CD4-positive, alpha-beta T cell treated with Interleukin-4 for 4 hours (primary cell): ENCODE data around the gene KCNJ12.
A peak's percentile ranks its signal among the peaks of the same experiment; 100 is the strongest.
"Not testable (repeated sequence)": the region's sequence is repeated elsewhere in the genome, so short reads cannot be mapped to it uniquely, and the experiment has no call there.

Source experiments
- DNase-seq: peaks from one replicate; pipeline ENCODE4 v3.0.0-alpha.2; 2020

Gene KCNJ12

GRCh38 chr17:21388066-21388465, 11.9 kb downstream of the KCNJ12 start:
- DNase-seq = no peak

GRCh38 chr17:21388944-21389343, 12.8 kb downstream of the KCNJ12 start:
- no peak for DNase-seq

GRCh38 chr17:21389394-21389793, 13.2 kb downstream of the KCNJ12 start:
- DNase-seq = no peak

- DNase-seq = no peak
These were observed 14.1 kb downstream of the KCNJ12 start for GRCh38 chr17:21390294-21390693.

- no peak for DNase-seq
These were observed 16.1 kb downstream of the KCNJ12 start for GRCh38 chr17:21392266-21392665.

- DNase-seq = no peak
These were observed 18.1 kb downstream of the KCNJ12 start for GRCh38 chr17:21394265-21394664.

GRCh38 chr17:21395764-21396163, 19.6 kb downstream of the KCNJ12 start:
- DNase-seq = no peak

GRCh38 chr17:21396237-21396636, 20.1 kb downstream of the KCNJ12 start:
- no peak for DNase-seq

GRCh38 chr17:21397341-21398190, 21.4 kb downstream of the KCNJ12 start:
- DNase-seq = no peak

- DNase-seq = no peak
These were observed 23.5 kb downstream of the KCNJ12 start for GRCh38 chr17:21399474-21400186.

- not testable (repeated sequence) for DNase-seq
These were observed 24.0 kb downstream of the KCNJ12 start for GRCh38 chr17:21400187-21400569.

GRCh38 chr17:21400816-21401593, 24.8 kb downstream of the KCNJ12 start:
- no peak for DNase-seq

GRCh38 chr17:21402166-21402571, 26.0 kb downstream of the KCNJ12 start:
- not testable (repeated sequence) for DNase-seq

- DNase-seq = not testable (repeated sequence)
These were observed 26.8 kb downstream of the KCNJ12 start for GRCh38 chr17:21402926-21403325.

- DNase-seq = not testable (repeated sequence)
These were observed 27.9 kb downstream of the KCNJ12 start for GRCh38 chr17:21404106-21404505.

GRCh38 chr17:21404539-21404938, 28.4 kb downstream of the KCNJ12 start:
- not testable (repeated sequence) for DNase-seq

GRCh38 chr17:21404956-21405731, 29.0 kb downstream of the KCNJ12 start:
- DNase-seq = peak; percentile 12

- DNase-seq = not testable (repeated sequence)
These were observed 29.8 kb downstream of the KCNJ12 start for GRCh38 chr17:21405904-21406400.

GRCh38 chr17:21406616-21407404, 30.7 kb downstream of the KCNJ12 start:
- DNase-seq = not testable (repeated sequence)

- not testable (repeated sequence) for DNase-seq
These were observed 31.6 kb downstream of the KCNJ12 start for GRCh38 chr17:21407752-21408151.

GRCh38 chr17:21408224-21408623, 32.1 kb downstream of the KCNJ12 start:
- not testable (repeated sequence) for DNase-seq
